Transverse colon (tissue), 4 donors: ENCODE results near the gene UBE2J2. TPM values are rescaled to one million over a fixed set of nuclear protein-coding genes. Genes with fewer than 3 reads are reported as not detected.

Experiments
- DNase-seq: peaks from one replicate; pipeline ENCODE4 v3.0.0-alpha.2; 2019
- H3K27ac ChIP-seq, 4 donors: fragments of 200-600 bp; sonication (generic); 2 replicates each; pipeline ENCODE4 v1.5.1; 2016 to 2018; ENCODE audit warnings: inconsistent platforms in 4 of 4
- H3K27me3 ChIP-seq: fragments of 200-600 bp; sonication (generic); 2 replicates; pipeline ENCODE4 v1.5.1; 2017; ENCODE audit warnings: inconsistent platforms
- H3K36me3 ChIP-seq, 4 donors: fragments of 200-600 bp; sonication (generic); 2 replicates each; pipeline ENCODE4 v1.5.1; 2017 to 2019; ENCODE audit warnings: inconsistent platforms in 4 of 4
- H3K4me1 ChIP-seq, 4 donors: fragments of 200-600 bp; sonication (generic); 2 replicates each; pipeline ENCODE4 v1.5.1; 2017 to 2020; ENCODE audit warnings: inconsistent platforms in 4 of 4
- H3K4me3 ChIP-seq, 4 donors: fragments of 200-600 bp; sonication (generic); 1 replicate in 1 of 4; 2 replicates in 3 of 4; pipeline versions ENCODE4 v1.5.1 to v1.6.1; 2017 to 2019; ENCODE audit warnings: inconsistent platforms in 4 of 4
- H3K9me3 ChIP-seq, 2 donors: fragments of 200-600 bp; sonication (generic); 2 replicates each; pipeline ENCODE4 v1.5.1; 2017 to 2019; ENCODE audit warnings: inconsistent platforms in 2 of 2
- EP300 ChIP-seq: sonication (generic); formaldehyde crosslinking; IDR thresholded peaks from one replicate; pipeline ENCODE4 v1.6.1; 2017; ENCODE audit warnings: antibody characterized with exemption, low read depth
- POLR2A ChIP-seq: fragments of 450-650 bp; IDR thresholded peaks from one replicate; pipeline ENCODE4 v1.6.1; 2016; ENCODE audit warnings: antibody characterized with exemption, mild to moderate bottlenecking, moderate library complexity
- POLR2AphosphoS5 ChIP-seq, 3 donors: sonication (generic); formaldehyde crosslinking; IDR thresholded peaks; one replicate each; pipeline ENCODE4 v1.6.1; 2016; ENCODE audit warnings: antibody characterized with exemption in 3 of 3
- WGBS, 2 donors: methylation state at CpG; one replicate each; pipeline ENCODE4 v1.1.5; 2018; ENCODE audit warnings: low coverage in 1 of 2; 5-methylcytosine and 5-hydroxymethylcytosine counted together
- in situ Hi-C, 4 donors: fragments of 200-750 bp; cut with MboI; loops; one replicate each; pipeline versions ENCODE4 v1.15.0 to v1.15.1; 2017; ENCODE audit warnings: low sequenced_read_pairs in 3 of 4, low pct_ligation_motif_present in 1 of 4, low pct_unique_long_range_greater_than_20kb in 1 of 4
- intact Hi-C: fragments of 100-400 bp; cut with DNase I; formaldehyde crosslinking; loops from one replicate; pipeline ENCODE4 v1.15.1; 2023; ENCODE audit warnings: low total_unique reads
- total RNA-seq, 4 donors: library from RNA; depleted of rRNA; stranded (reverse); fragments of >200 nt; gene quantifications; one replicate each; pipeline ENCODE4 v1.1.0, GENCODE V29; 2016
- TF ChIP-seq, protein P1 (sequence below), 5 experiments: fragments of 200-600 bp in 3 of 5; fragments of 450-650 bp in 2 of 5; sonication (generic) in 3 of 5; IDR thresholded peaks; 1 replicate in 2 of 5; 2 replicates in 3 of 5; pipeline ENCODE4 v1.5.1; 2016 to 2017; ENCODE audit warnings: antibody characterized with exemption in 5 of 5, inconsistent platforms in 3 of 5, mild to moderate bottlenecking in 2 of 5, moderate library complexity in 1 of 5

Gene UBE2J2
- total RNA-seq, 4 donors from 2014 or later = 49.6 to 110 (median 59.1) TPM

GRCh38 chr1:1242461-1243265, 31.0 kb downstream of the UBE2J2 start:
- H3K4me1 ChIP-seq = peaks cover 10 to 28% (median 20%) of the 10 kb centered on the region in 4 donors
- H3K4me3 ChIP-seq = no peak overlapping the region
- in situ Hi-C loops = no loop called here
- WGBS, 2 donors = 74% methylated on average over 36 of the region's 41 CpGs; no CpG with 5 or more reads in 1 of the 2 donors
- H3K27me3 ChIP-seq = peaks cover 62% of the 10 kb centered on the region
- intact Hi-C loops = no loop called here
- no peak for DNase-seq
- no peaks in the 10 kb centered on the region for H3K9me3 ChIP-seq
- TF ChIP-seq, protein P1, sequence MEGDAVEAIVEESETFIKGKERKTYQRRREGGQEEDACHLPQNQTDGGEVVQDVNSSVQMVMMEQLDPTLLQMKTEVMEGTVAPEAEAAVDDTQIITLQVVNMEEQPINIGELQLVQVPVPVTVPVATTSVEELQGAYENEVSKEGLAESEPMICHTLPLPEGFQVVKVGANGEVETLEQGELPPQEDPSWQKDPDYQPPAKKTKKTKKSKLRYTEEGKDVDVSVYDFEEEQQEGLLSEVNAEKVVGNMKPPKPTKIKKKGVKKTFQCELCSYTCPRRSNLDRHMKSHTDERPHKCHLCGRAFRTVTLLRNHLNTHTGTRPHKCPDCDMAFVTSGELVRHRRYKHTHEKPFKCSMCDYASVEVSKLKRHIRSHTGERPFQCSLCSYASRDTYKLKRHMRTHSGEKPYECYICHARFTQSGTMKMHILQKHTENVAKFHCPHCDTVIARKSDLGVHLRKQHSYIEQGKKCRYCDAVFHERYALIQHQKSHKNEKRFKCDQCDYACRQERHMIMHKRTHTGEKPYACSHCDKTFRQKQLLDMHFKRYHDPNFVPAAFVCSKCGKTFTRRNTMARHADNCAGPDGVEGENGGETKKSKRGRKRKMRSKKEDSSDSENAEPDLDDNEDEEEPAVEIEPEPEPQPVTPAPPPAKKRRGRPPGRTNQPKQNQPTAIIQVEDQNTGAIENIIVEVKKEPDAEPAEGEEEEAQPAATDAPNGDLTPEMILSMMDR (IDR thresholded peaks at IDR 0.05) = no peak
- TF ChIP-seq POLR2A (no peak), EP300 (no peak), POLR2AphosphoS5 (IDR thresholded peaks at IDR 0.05) (no peak)
- H3K36me3 ChIP-seq = no peaks in the 10 kb centered on the region
- H3K27ac ChIP-seq = no peak overlapping the region

DNA sequence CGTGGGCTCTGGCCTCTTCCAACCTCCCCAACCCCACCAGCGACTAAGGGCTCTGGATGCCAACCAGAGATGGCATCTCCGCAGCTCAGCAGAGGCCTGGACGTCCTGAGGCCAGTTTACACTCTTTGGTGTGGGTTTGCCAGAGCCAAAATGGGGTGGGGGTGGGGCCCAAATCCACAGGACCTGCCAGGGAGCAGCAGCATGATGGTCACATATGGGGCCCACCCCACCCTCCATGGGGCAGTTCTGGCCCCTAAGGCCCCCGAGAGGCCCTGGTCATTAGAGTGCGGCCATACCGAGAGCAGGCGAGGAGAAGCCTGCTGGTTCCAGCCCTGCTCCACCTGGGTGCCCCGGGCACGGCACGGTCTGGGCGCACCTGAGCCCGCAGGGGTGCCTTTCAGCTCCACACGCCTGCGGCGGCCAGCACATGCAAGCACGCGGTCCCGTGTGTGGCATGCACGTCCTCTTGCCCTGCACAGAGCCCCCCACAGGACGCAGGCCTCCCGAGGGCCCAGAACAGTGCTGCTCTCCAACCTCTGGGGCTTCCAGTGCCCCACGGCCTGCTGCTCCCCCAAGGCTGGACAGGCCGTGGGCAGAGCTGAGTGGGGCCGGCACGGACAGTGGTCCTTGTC, 31.9 kb downstream of the UBE2J2 start:
- 71% methylated on average over 21 of the region's 26 CpGs; no CpG with 5 or more reads in 1 of the 2 donors for WGBS, 2 donors
- Histone ChIP-seq H3K4me3 (no peak overlapping the region), H3K36me3 (no peaks in the 10 kb centered on the region), H3K27me3 (peaks cover 62% of the 10 kb centered on the region), H3K9me3 (no peaks in the 10 kb centered on the region), H3K27ac (no peak overlapping the region), H3K4me1 (peaks cover 10 to 32% (median 27%) of the 10 kb centered on the region in 4 donors)
- DNase-seq = no peak
- TF ChIP-seq POLR2AphosphoS5 (IDR thresholded peaks at IDR 0.05) (no peak), POLR2A (no peak), EP300 (no peak)
- TF ChIP-seq, protein P1 (IDR thresholded peaks at IDR 0.05) = no peak
- intact Hi-C loops (no loop called here), in situ Hi-C loops (no loop called here)

- Histone ChIP-seq H3K27me3 (peaks cover 61% of the 10 kb centered on the region), H3K9me3 (no peaks in the 10 kb centered on the region), H3K27ac (no peak overlapping the region), H3K36me3 (no peaks in the 10 kb centered on the region), H3K4me1 (peaks cover 7 to 28% (median 24%) of the 10 kb centered on the region in 4 donors), H3K4me3 (no peak overlapping the region)
- in situ Hi-C loops = no loop called here
- WGBS, 2 donors = 41% methylated on average over 22 of the region's 23 CpGs; no CpG with 5 or more reads in 1 of the 2 donors
- TF ChIP-seq POLR2A = no peak
- TF ChIP-seq, protein P1 (IDR thresholded peaks at IDR 0.05) = no peak
- no peak for TF ChIP-seq POLR2AphosphoS5 (IDR thresholded peaks at IDR 0.05)
- TF ChIP-seq EP300 = no peak
- no peak for DNase-seq
- intact Hi-C loops = no loop called here
Observed at GRCh38 chr1:1240822-1241587, 32.6 kb downstream of the UBE2J2 start.

DNA sequence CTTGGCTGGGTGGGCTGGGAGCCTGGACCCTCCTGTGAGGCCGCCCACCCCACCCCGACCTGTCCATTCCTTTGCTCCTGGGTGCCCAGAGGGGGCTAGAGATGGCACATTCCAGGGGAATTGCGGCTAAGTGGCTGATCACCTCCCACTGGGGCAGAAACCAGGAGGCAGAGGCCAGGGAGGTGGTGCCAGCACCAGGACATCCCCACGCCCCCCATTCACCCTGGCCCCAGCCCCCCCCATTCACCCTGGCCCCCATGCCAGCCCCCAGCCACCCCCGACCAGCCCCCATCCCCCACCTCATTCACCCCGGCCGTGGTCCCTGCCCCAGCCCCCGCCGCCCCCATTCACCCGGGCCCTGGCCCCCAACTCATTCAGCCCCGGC, 33.3 kb downstream of the UBE2J2 start:
- Histone ChIP-seq H3K4me3 (no peak overlapping the region), H3K9me3 (no peaks in the 10 kb centered on the region), H3K36me3 (no peaks in the 10 kb centered on the region), H3K27ac (no peak overlapping the region), H3K27me3 (peaks cover 54% of the 10 kb centered on the region), H3K4me1 (peaks cover 7 to 28% (median 24%) of the 10 kb centered on the region in 4 donors)
- DNase-seq = no peak
- TF ChIP-seq POLR2A (no peak), POLR2AphosphoS5 (IDR thresholded peaks at IDR 0.05) (no peak), EP300 (no peak)
- TF ChIP-seq, protein P1 (IDR thresholded peaks at IDR 0.05) = no peak
- intact Hi-C loops = no loop called here
- 38% methylated on average over 8 of the region's 11 CpGs; no CpG with 5 or more reads in 1 of the 2 donors for WGBS, 2 donors
- in situ Hi-C loops = no loop called here
